GM21360 (cell line): ENCODE results near the gene DUSP16.
"Not testable (repeated sequence)": the region's sequence is repeated elsewhere in the genome, so short reads cannot be mapped to it uniquely, and the experiment has no call there.

Experiments used
- ATAC-seq: cut with Tn5 transposase; IDR thresholded peaks from one replicate; pipeline ENCODE4 v1.9.1; 2021; ENCODE audit warnings: mild to moderate bottlenecking, moderate library complexity; ENCODE audit not compliant: unreplicated experiment

DUSP16 gene

DNA sequence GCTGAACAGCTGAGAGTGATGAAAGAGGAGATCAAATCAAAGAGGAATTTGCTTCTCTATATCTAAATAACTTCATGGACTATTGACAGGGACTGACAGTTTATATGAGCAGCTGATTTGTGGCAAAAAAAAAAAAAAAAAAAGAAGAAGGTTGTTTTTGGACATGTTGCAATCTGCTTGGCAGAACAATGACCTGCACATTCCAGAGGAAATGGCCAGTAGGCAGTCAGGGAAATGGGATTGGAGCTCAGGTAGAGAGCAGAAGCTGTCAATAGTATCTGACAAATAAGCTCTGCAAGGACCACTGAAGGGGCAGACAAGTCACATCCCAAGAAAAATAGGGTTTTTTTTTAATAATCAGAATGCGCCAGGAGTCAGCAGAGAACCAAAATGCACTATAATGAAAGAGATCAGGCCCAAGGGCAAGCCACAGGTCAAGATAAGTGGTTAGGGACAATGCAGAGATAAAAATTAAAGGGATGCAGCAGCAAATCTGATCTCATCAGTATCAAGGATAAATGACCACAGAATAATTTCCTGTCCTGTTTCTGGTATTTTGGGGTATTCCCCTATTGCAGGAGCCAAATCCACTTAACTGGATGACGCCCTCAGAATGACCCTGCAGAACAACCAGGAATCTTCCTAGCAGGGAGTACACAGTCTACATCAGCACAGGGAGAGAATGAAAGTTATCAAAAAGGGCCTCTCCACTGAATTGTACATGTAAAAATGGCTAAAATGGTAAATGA is 22.6 kb upstream of the DUSP16 start:
- no peak for ATAC-seq

GRCh38 chr12:12583510-12584178 is 21.0 kb upstream of the DUSP16 start:
- no peak for ATAC-seq

- peak; percentile 90 for ATAC-seq
Observed at GRCh38 chr12:12582895-12583303, 20.2 kb upstream of the DUSP16 start.

GRCh38 chr12:12582193-12582881 is 19.7 kb upstream of the DUSP16 start:
- ATAC-seq, result peak; percentile 38

DNA sequence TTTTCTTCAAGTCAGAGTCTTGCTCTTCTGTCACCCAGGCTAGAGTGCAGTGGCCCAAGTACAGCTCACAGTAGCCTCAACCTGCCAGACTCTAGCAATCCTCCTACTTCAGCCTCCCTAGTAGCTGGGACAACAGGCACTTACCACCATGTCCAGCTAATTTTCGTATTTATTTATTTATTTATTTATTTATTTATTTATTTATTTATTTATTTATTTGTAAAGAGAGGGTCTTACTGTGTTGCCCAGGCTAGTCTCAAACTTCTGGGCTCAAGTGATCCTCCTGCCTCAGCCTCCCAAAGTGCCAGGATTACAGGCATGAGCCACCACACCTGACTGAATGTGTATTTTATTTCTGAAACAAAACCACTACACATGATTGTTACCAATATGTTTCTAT is 18.1 kb upstream of the DUSP16 start:
- ATAC-seq, result not testable (repeated sequence)

DNA sequence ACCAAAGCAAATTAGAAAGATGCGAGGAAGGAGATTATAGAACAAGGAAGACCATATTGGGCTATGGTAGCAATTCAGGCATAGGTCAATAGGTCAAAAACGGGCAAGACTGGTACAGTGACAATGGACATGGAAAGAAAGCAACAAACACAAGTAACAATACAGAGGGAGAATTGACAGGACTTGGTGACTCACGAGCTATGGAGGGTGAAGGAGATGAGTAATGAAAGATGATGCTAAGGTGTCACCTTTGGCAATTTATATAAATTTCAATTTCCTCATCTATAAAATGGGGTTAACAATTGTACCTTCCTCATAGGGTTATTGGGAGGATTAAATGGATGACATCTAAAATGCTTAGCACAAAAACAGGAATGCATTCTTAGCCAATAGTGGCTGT is 15.1 kb upstream of the DUSP16 start:
- no peak for ATAC-seq

DNA sequence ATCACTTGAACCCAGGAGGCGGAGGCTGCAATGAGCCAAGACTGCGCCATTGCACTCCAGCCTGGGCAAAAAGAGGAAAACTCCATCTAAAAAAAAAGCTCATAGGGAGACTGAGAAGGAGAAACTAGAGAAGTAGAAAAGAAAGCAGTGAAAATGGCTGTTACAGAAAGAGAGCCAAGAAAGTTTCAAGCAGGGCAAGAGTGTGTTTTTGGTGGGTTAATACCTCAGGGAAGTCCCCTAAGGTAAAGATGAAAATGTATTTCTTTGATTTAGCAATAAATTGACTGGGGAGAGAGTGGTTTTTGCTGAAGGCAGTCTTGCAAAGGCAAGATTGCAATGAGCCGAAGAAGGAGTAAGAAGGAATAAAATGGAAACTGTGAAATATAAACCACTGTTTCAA is 10.0 kb upstream of the DUSP16 start:
- no peak for ATAC-seq

- not testable (repeated sequence) for ATAC-seq
Observed at GRCh38 chr12:12565971-12566370, 3.3 kb upstream of the DUSP16 start.

DNA sequence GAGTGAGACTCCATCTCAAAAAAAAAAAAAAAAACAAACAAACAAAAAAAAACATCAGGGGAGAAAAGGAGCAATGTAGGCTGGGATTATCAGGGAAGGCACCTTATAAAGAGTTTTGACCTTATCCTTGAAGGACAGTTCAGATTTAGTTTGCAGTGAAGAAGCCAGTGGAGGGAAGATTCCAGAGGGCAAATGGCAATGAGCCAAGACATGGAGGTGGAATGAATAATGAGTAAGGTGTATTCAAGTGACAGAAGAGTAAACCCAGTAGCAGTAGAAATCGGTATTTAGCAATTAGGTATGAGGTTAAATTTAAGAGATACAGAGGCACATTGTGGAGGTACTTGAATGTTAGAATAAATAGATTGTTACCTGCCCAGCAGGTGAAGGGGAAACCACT is 2.2 kb upstream of the DUSP16 start:
- no peak for ATAC-seq

DNA sequence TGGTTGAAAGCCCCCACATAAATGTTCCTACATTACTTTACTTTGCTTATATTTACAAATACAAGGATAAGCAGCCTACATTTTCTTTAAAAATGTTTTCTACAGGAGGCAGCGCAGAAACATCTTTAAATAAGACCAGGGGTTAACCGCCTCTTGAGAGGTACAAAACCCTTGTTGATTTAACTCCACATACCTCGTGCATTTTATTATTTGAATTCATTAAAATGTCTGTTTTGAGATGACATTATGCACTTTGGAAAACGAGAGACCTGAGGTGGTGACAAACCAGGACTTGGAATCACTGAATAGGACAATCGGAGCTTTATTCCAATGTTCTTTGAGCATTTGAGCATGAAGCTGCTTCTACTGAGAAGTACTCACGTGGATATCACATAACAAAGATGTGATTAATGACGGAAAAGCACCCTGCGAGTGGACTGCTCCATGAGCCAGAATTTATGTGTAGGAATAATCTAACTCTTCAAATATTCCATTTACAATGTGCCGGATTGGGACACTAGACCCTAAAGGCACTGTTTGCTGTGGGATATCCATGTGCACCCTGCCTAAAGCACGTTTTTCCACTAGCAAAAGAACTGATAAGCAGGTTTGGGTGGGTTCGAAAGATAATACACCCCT is 746 bp upstream of the DUSP16 start:
- no peak for ATAC-seq

GRCh38 chr12:12562016-12562483 is 613 bp downstream of the DUSP16 start:
- ATAC-seq, result no peak

DNA sequence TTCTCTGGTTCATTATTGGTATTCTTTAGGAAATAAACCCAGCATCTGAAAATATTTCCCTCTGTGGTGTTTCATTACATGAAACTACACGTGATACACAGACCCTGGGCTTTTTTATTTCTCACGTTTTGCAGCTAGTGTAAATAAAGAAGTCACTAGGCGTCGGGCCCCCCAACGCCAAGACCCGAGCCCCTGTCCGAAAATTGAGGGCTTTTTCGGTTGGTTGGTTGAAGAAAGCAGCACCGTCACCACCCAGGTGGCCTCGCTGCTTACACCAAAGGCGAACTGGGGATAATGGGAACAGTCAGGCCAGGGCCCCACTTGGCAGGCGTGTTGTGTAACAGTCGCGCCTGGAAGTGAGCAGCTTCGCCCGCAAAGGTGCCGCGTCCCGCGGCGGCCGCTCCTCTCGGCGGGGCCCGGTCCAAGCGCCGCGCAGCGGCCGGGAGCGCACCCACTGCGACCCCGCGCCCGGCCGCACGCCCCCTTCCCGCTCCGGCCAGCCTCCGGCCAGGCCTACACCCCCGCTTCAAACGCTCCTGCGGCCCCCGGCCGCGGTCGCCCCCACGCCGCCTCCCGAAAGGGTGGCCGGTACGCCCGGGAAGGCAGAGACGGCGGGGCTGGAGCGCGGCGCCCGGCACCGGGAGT is 1.2 kb downstream of the DUSP16 start:
- no peak for ATAC-seq

- no peak for ATAC-seq
Observed at GRCh38 chr12:12560587-12561370, 1.9 kb downstream of the DUSP16 start.

- no peak for ATAC-seq
Observed at GRCh38 chr12:12559719-12560296, 2.9 kb downstream of the DUSP16 start.

DNA sequence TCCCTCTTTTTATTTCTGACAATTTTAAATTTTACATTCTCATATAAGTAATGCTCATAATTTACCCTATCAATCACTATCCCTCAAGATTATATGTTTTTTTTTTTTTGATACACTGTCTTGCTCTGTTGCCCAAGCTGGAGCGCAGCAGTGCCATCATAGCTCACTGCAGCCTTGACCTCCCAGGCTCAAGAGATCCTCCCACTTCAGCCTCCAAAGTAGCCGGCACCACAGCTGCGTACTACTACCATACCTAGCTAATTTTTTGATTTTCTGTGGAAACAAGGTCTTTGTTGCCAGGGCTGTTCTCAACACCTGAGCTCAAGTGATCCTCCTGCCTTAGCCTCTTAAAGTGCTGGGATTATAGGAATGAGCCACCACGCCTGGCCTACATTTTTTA is 4.4 kb downstream of the DUSP16 start:
- no peak for ATAC-seq

DNA sequence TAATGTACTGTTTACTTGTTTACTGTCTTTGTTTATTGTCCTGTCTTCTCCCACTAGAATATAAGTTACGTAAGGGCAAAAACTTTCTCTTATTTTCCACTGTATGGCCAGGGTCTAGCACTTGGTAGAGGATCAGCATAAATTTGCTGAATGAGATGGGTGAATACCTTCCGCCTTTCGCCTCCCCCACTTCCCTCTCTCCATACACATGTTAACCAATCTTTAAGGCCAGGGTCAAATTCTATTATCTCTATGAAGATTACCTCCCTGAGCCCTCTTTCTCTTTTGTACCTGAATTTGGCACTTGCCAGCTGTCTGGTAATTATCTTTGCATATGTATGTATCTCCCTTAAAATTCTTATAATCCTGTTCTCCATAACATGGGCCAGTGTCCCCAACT is 4.9 kb downstream of the DUSP16 start:
- no peak for ATAC-seq

DNA sequence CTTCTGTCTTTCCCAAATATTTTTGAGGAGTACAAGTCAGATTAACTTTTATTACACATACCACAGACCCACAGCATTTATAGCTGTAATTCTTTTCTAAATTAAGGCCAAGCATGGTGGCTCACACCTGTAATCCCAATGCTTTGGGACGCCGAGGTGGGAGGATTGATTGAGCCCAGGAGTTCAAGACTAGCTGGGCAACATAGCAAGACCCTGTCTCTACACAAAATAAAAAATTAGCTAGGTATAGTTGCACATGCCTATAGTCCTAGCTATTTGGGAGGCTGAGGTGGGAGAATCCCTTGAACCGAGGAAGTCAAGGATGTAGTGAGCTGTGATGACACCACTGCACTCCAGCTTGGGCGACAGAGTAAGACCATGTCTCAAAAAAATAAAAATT is 7.0 kb downstream of the DUSP16 start:
- no peak for ATAC-seq

DNA sequence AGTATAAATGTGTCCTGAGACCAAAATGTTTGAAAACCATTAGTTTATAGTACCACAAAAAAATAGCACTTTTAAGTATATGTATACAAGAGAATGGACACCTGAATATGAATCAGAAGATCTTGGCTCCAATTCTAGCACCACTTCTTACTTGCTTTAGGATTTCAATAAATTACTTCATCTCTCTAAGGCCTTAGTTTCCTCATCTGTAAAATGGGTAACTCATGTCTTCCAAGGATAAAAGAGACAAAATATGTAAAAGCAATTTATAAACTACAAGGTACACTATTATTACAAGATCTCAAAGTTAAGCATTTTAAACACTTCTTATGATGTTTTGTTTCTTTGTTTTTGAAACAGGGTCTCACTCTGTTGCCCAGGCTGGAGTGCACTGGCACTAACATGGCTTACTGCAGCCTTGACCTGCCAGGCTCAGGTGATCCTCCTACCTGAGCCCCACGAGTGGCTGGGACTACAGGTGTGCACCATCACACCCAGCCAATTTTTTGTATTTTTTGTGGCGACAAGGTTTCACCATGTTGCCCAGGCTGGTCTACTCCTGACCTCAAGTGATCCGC is 9.4 kb downstream of the DUSP16 start:
- no peak for ATAC-seq

DNA sequence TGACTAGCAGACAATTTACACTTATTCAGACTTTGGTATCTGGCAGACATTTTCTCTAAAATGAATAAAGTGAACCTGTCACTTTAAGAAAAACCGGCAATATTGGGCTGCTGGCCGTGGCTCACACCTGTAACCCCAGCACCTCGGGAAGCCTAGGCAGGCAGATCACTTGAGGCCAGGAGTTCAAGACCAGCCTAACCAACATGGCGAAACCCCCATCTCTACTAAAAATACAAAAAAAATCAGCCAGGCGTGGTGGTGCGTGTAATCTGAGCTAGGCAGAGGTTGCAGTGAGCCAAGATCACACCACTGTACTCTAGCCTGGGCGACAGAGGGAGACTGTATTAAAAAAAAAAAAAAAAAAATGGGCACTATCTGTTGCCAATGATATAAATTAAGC is 11.5 kb downstream of the DUSP16 start:
- ATAC-seq, result no peak
